ENCODE measurements around the gene PI4KA.

PI4KA gene

DNA sequence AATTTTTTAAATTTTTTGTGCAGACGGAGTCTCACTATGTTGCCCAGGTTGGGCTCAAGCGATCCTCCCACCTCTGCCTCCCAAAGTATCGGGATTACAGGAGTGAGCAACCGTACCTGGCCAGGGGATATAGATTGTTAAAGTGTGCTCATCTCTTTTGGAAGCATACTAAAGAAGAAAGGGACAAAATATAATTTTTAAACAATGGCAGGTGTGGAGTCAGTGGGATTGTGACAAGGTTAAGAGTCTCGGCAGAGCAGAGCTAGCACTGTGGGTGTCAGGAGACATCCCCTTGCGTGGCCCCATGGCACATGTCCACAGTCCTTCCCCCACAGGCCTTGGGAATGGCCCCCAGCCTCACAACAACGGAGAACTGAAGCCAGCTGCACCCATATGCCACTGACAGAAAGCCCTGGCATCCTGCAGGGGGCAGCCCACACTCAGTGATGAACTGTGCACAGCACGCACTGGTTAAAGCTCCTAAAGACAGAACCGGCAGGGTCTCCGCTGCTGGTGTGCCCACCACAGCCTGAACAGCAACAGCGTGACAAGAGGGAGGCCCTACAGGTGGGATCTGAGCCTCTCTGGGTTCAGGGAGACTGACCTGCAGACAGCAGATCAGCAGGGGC lies 54.8 kb downstream of the PI4KA start:
- TF ChIP-seq, protein P1, sequence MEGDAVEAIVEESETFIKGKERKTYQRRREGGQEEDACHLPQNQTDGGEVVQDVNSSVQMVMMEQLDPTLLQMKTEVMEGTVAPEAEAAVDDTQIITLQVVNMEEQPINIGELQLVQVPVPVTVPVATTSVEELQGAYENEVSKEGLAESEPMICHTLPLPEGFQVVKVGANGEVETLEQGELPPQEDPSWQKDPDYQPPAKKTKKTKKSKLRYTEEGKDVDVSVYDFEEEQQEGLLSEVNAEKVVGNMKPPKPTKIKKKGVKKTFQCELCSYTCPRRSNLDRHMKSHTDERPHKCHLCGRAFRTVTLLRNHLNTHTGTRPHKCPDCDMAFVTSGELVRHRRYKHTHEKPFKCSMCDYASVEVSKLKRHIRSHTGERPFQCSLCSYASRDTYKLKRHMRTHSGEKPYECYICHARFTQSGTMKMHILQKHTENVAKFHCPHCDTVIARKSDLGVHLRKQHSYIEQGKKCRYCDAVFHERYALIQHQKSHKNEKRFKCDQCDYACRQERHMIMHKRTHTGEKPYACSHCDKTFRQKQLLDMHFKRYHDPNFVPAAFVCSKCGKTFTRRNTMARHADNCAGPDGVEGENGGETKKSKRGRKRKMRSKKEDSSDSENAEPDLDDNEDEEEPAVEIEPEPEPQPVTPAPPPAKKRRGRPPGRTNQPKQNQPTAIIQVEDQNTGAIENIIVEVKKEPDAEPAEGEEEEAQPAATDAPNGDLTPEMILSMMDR (IDR thresholded peaks at IDR 0.05; ENCODE audit: low read depth, low read length) = peak; percentile 77
- peak; percentile 75 for DNase-seq
- peaks cover 64% of the 10 kb centered on the region for H3K36me3 ChIP-seq
- H3K27me3 ChIP-seq = no peaks in the 10 kb centered on the region
- H3K4me3 ChIP-seq (ENCODE audit: low read depth, low read length) = no peak overlapping the region
- peaks cover 11% of the 10 kb centered on the region for H3K4me1 ChIP-seq
- no peaks in the 10 kb centered on the region for H3K9me3 ChIP-seq

DNA sequence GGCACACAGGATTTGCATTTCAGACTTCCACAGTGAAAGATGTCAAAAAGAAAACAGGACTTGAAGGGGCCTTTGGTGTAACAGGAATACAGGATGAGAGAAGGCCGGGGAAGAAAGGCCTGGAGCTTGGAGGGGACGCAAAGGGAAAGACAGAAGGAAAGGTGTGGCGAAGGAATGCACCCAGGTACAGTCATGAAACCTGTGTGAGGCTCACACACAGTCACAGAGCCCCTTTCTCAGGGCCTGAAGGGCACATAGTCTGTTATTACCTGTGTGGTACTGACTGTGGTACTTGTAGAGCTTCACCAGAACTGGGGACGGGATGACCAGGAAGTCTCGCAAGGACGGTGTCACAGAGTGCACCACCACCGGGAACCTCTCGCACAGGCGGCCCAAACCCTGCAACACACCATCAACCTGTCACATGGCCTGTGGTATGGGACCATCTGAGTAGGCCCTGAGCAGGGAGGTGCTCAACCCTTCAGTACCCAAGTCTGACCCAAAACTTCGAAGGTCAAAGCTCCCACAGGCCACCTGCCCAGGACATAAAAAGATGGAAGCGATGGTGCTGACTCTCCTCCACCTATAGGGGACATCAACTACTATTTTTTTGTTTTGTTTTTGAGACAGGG lies 55.6 kb downstream of the PI4KA start:
- H3K9me3 ChIP-seq = no peaks in the 10 kb centered on the region
- no peak for DNase-seq
- TF ChIP-seq, protein P1 (IDR thresholded peaks at IDR 0.05; ENCODE audit: low read depth, low read length) = no peak
- peaks cover 17% of the 10 kb centered on the region for H3K4me1 ChIP-seq
- H3K27me3 ChIP-seq = no peaks in the 10 kb centered on the region
- H3K36me3 ChIP-seq = peaks cover 70% of the 10 kb centered on the region
- H3K4me3 ChIP-seq (ENCODE audit: low read depth, low read length) = no peak overlapping the region

DNA sequence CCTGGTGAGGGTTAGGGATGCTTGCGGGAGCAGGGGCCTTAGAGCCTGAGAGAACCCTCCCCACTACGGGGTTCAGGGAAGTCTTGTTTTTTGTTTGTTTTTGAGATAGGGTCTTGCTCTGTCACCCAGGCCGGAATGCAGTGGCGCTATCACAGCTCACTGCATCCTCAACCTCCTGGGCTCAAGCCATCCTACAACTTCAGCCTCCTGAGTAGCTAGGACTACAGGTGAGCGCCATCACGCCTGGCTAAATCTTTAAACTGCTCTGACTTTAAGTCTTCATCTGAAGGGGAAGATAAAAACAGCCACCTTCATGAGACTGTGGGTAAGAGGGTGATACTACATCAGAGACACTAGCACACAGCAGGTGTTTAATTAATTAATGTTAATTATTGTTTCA lies 56.2 kb downstream of the PI4KA start:
- peaks cover 17% of the 10 kb centered on the region for H3K4me1 ChIP-seq
- no peak for DNase-seq
- no peaks in the 10 kb centered on the region for H3K9me3 ChIP-seq
- TF ChIP-seq, protein P1 (IDR thresholded peaks at IDR 0.05; ENCODE audit: low read depth, low read length) = no peak
- H3K4me3 ChIP-seq (ENCODE audit: low read depth, low read length) = no peak overlapping the region
- H3K36me3 ChIP-seq = peaks cover 71% of the 10 kb centered on the region
- H3K27me3 ChIP-seq = no peaks in the 10 kb centered on the region

DNA sequence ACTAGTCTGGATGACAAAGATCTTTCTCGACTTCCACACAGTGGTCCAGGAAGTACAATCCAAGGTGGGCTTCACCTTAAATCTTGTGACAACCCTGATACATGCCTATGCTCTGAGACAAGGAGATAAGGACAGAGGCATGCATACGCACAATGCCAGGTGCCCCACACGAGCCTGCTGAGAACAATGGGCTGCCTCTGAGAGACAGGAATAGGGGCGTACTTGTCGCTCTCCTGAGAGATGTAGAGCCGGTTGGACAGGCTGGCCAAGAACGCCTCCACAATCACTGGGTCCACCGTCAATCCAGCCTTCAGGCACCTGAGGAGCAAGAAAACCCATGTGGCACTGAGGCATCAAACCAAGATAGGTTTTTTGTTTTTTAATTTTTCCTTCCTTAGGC lies 59.2 kb downstream of the PI4KA start:
- Histone ChIP-seq H3K4me3 (ENCODE audit: low read depth, low read length) (no peak overlapping the region), H3K27me3 (no peaks in the 10 kb centered on the region), H3K4me1 (peaks cover 17% of the 10 kb centered on the region), H3K36me3 (peaks cover 75% of the 10 kb centered on the region), H3K9me3 (no peaks in the 10 kb centered on the region)
- TF ChIP-seq, protein P1 (IDR thresholded peaks at IDR 0.05; ENCODE audit: low read depth, low read length) = no peak
- DNase-seq = peak; percentile 22

DNA sequence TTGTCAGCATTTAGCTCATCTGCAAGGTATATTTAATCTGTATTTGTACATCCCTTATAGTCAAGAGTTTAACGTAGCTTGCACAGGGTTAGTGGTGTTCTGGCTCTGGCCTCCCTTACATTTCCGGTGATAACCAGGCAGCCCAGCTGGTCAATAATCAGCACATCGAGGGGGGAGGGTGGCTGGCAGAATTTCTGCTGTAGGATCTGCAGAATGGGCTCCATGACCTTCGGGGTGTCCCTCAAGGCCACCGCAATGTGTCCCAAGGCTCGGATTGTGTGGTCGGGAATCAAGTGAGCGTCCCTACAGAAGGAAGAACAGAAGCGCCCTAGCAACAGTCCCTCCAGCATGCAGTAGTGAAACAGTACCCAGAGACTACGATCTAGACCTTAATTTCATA lies 59.6 kb downstream of the PI4KA start:
- no peaks in the 10 kb centered on the region for H3K27me3 ChIP-seq
- H3K9me3 ChIP-seq = no peaks in the 10 kb centered on the region
- TF ChIP-seq, protein P1 (IDR thresholded peaks at IDR 0.05; ENCODE audit: low read depth, low read length) = no peak
- peaks cover 70% of the 10 kb centered on the region for H3K36me3 ChIP-seq
- H3K4me1 ChIP-seq = peaks cover 17% of the 10 kb centered on the region
- DNase-seq = peak; percentile 63
- no peak overlapping the region for H3K4me3 ChIP-seq (ENCODE audit: low read depth, low read length)

DNA sequence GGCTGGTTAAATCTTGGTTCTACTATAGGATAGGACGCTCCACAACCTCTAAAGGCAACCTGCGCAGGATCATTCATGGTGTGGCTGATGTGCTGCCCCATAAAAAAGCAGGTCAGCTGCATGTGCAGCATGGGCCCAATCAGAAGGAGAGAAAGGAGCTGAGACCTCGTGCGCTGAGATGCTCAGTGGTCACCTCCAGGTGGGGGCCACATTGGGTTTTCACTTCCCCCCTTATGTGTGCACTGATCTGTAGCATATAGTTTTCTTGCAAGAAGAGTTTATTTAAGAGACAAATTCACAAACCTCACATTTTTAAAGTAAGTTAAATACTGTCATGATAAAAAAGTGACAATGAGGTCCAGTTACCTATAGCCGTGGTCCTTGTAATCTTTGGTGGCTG lies 60.4 kb downstream of the PI4KA start:
- DNase-seq = no peak
- Histone ChIP-seq H3K4me1 (peaks cover 17% of the 10 kb centered on the region), H3K36me3 (peaks cover 63% of the 10 kb centered on the region), H3K9me3 (no peaks in the 10 kb centered on the region), H3K27me3 (no peaks in the 10 kb centered on the region), H3K4me3 (ENCODE audit: low read depth, low read length) (no peak overlapping the region)
- TF ChIP-seq, protein P1 (IDR thresholded peaks at IDR 0.05; ENCODE audit: low read depth, low read length) = no peak
